PFSK-1 (cell line): ENCODE data around the gene YIF1A.

ENCODE experiments used
- FOXP2 ChIP-seq: optimal IDR thresholded peaks from 2 replicates; pipeline ENCODE3; 2011; ENCODE audit warnings: borderline replicate concordance, control low read depth, inconsistent platforms; ENCODE audit not compliant: insufficient read depth; ENCODE audit errors: extremely low read length, extremely low read depth
- POLR2AphosphoS5 ChIP-seq: IDR thresholded peaks from 2 replicates; pipeline ENCODE4 v1.6.1; 2012; ENCODE audit warnings: low read depth, mild to moderate bottlenecking, control low read depth, low read length, moderate library complexity
- REST ChIP-seq, 2 experiments: IDR thresholded peaks; 2 replicates each; pipeline versions ENCODE4 v1.6.1 to v1.8.0; 2011 to 2012; ENCODE audit warnings: low read depth in 2 of 2, low read length in 2 of 2, control low read depth in 1 of 2, inconsistent platforms in 1 of 2, mild to moderate bottlenecking in 1 of 2, moderate library complexity in 1 of 2; ENCODE audit not compliant: insufficient read depth in 1 of 2
- SIN3A ChIP-seq: IDR thresholded peaks from 2 replicates; pipeline ENCODE4 v1.6.1; 2012; ENCODE audit warnings: mild to moderate bottlenecking, low read length, moderate library complexity, borderline replicate concordance; ENCODE audit not compliant: insufficient read depth
- TAF1 ChIP-seq: IDR thresholded peaks from 2 replicates; pipeline ENCODE4 v1.6.1; 2012; ENCODE audit warnings: low read length, control low read depth, borderline replicate concordance; ENCODE audit not compliant: insufficient read depth

Gene YIF1A

GRCh38 chr11:66281776-66282467, 7.0 kb downstream of the YIF1A start:
- no peak for TF ChIP-seq SIN3A
- TF ChIP-seq POLR2AphosphoS5: peak; percentile 10; the same call in 1 of the 2 replicates

GRCh38 chr11:66281001-66281400, 7.9 kb downstream of the YIF1A start:
- no peak for TF ChIP-seq REST (IDR thresholded peaks at IDR 0.05; ENCODE audit: insufficient read depth in 1 of 2, low read depth in 2 of 2, low read length in 2 of 2)
- TF ChIP-seq SIN3A: no peak
- TF ChIP-seq FOXP2: no peak
- TF ChIP-seq TAF1: no peak
- TF ChIP-seq POLR2AphosphoS5: no peak

DNA sequence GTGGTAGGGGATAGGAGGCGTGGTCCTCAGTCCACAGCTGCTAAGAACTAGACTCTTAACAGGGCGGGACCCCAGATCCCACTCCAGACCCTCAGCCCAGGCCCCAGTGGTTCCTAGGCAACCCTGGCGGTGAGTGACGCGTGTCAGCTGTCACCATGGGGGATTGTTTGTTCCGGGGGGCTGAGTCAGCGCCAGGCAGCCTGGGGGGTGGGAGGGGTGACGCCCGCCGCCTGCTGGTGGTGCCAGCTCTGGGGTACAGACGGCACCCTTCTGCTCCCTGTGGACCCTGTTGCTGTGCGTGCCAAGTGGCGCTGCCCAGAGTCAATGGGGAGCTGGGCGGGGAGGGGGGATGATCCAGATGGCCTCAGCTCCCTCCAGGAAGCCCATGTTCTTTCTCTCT, 8.5 kb downstream of the YIF1A start:
- TF ChIP-seq FOXP2 (no peak), REST (IDR thresholded peaks at IDR 0.05; ENCODE audit: insufficient read depth in 1 of 2, low read depth in 2 of 2, low read length in 2 of 2) (no peak), TAF1 (no peak), SIN3A (no peak), POLR2AphosphoS5 (no peak)

GRCh38 chr11:66279092-66279734, 9.7 kb downstream of the YIF1A start:
- no peak for TF ChIP-seq REST (IDR thresholded peaks at IDR 0.05; ENCODE audit: insufficient read depth in 1 of 2, low read depth in 2 of 2, low read length in 2 of 2)
- no peak for TF ChIP-seq FOXP2
- no peak for TF ChIP-seq POLR2AphosphoS5
- TF ChIP-seq SIN3A: no peak
- TF ChIP-seq TAF1: no peak

DNA sequence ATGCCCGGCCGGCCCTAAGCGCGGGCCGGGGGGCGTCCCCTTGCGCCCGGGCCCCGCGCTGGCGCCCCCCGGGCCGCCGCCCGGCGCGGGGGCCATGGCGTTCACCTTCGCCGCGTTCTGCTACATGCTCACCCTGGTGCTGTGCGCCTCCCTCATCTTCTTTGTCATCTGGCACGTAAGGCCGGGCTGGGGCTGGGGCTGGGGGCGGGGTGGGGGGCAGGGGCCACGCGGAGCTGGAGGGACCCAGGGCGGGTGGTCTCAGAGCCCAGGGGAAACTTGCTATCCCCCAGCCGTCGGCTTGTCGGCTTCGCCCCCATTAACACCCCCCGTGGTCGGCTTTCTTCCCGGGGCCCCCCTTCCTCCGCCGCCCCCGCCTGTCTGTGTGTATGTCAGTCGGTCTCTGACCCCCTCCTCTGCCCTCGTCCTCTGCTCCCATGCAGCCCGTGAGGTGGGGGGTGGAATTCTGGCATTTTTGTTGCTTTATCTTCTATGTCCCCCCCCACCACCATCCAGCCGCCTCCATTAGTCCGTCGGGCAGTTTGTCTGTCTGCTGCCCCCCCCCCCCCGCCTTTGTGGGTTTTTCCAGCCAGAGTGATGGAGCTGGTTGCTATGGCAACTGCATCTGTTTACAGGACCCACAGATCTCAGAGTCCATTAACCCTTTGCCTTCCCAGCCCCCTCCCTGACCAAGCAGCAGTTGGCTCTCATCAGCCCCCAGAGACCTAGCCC, 10.4 kb downstream of the YIF1A start:
- TF ChIP-seq FOXP2: no peak
- no peak for TF ChIP-seq POLR2AphosphoS5
- TF ChIP-seq SIN3A: no peak
- TF ChIP-seq TAF1: no peak
- TF ChIP-seq REST (IDR thresholded peaks at IDR 0.05; ENCODE audit: insufficient read depth in 1 of 2, low read depth in 2 of 2, low read length in 2 of 2): no peak
